A549 (cell line): Measurements from ENCODE around the gene TCF3. TPM values are rescaled to one million over a fixed set of nuclear protein-coding genes. Genes with fewer than 3 reads are reported as not detected.

ENCODE experiments used
- ATAC-seq, 2 experiments: fragments of 200-7000 bp in 1 of 2; fragments of >200 bp in 1 of 2; cut with Nextera tagmentation in 1 of 2; cut with Tn5 transposase in 1 of 2; 3 replicates each; pipeline versions ENCODE4 v1.8.0 to v1.9.1; 2018 to 2020; ENCODE audit warnings: mild to moderate bottlenecking in 1 of 2, moderate library complexity in 1 of 2
- CTCF ChIA-PET: fragments of 300-600 bp; sonication (Branson Sonifier 250); formaldehyde crosslinking; extraction: SDS; loops from one replicate; lab custom pipeline; 2021; ENCODE audit warnings: antibody characterized with exemption, inconsistent platforms; lab: Yijun Ruan, JAX
- POLR2A ChIA-PET: fragments of 350-600 bp; formaldehyde crosslinking; extraction: SDS; loops from one replicate; lab custom pipeline; 2021; ENCODE audit warnings: antibody characterized with exemption, inconsistent platforms; lab: Yijun Ruan, JAX
- DNase-seq, 2 experiments: peaks; one replicate each; pipeline versions ENCODE4 v3.0.0 to v3.0.0-alpha.2; 2011 to 2016; ENCODE audit warnings: low read depth in 1 of 2, low spot score in 1 of 2
- FAIRE-seq: peaks from 2 replicates; lab custom pipeline; 2011; peaks lifted over from hg19 to GRCh38; lab: Jason Lieb, UNC
- H3K27ac ChIP-seq, 2 experiments: fragments of >200 bp; sonication (Bioruptor Twin); formaldehyde crosslinking; 3 replicates each; pipeline ENCODE4 v1.5.1; 2016 to 2017
- H3K4me1 ChIP-seq: fragments of >200 bp; sonication (Bioruptor Twin); formaldehyde crosslinking; 3 replicates; pipeline ENCODE4 v1.6.1; 2016
- H3K4me2 ChIP-seq: fragments of >200 bp; sonication (Bioruptor Twin); formaldehyde crosslinking; 3 replicates; pipeline ENCODE4 v1.6.1; 2016
- H3K4me3 ChIP-seq: fragments of >200 bp; sonication (Bioruptor Twin); formaldehyde crosslinking; 3 replicates; pipeline ENCODE4 v1.5.1; 2016
- H3K9me3 ChIP-seq: fragments of >200 bp; sonication (Bioruptor Twin); formaldehyde crosslinking; 3 replicates; pipeline ENCODE4 v1.6.1; 2016
- BCL3 ChIP-seq: fragments of >200 bp; sonication (Bioruptor Twin); formaldehyde crosslinking; IDR thresholded peaks from 3 replicates; pipeline ENCODE4 v1.6.1; 2016
- CBX2 ChIP-seq: fragments of 200-600 bp; sonication (generic); IDR thresholded peaks from 2 replicates; pipeline ENCODE4 v1.6.1; 2016; ENCODE audit warnings: low read depth, mild to moderate bottlenecking, borderline replicate concordance
- CEBPB ChIP-seq, 2 experiments: fragments of >200 bp in 1 of 2; sonication (Bioruptor Twin) in 1 of 2; formaldehyde crosslinking in 1 of 2; IDR thresholded peaks; 2 replicates each; pipeline ENCODE4 v1.6.1; 2012 to 2016
- CHD2 ChIP-seq: fragments of 150-350 bp; IDR thresholded peaks from 2 replicates; pipeline ENCODE4 v1.6.1; 2014; ENCODE audit warnings: low read length; ENCODE audit not compliant: partially characterized antibody
- CHD4 ChIP-seq: fragments of 200-600 bp; sonication (generic); IDR thresholded peaks from 2 replicates; pipeline ENCODE4 v1.6.1; 2016; ENCODE audit warnings: antibody characterized with exemption, mild to moderate bottlenecking, borderline replicate concordance
- E2F6 ChIP-seq: IDR thresholded peaks from 2 replicates; pipeline ENCODE4 v1.6.1; 2012; ENCODE audit warnings: low read depth, borderline replicate concordance
- EHF ChIP-seq: fragments of 250-450 bp; sonication (Bioruptor Pico); IDR thresholded peaks from 2 replicates; pipeline ENCODE4 v1.5.0; 2020; ENCODE audit warnings: mild to moderate bottlenecking
- ELK1 ChIP-seq: fragments of 150-350 bp; IDR thresholded peaks from 2 replicates; pipeline ENCODE4 v1.6.1; 2014; ENCODE audit warnings: low read depth, mild to moderate bottlenecking, low read length
- FOSB ChIP-seq: fragments of 250-450 bp; sonication (Bioruptor Pico); IDR thresholded peaks from 2 replicates; pipeline ENCODE4 v1.5.0; 2020; ENCODE audit warnings: mild to moderate bottlenecking, moderate library complexity
- HOXB13 ChIP-seq: fragments of 250-450 bp; sonication (Bioruptor Pico); IDR thresholded peaks from 2 replicates; pipeline ENCODE4 v1.5.0; 2020; ENCODE audit warnings: low read depth, mild to moderate bottlenecking, moderate library complexity
- HOXB5 ChIP-seq: fragments of 250-450 bp; sonication (Bioruptor Pico); IDR thresholded peaks from 2 replicates; pipeline ENCODE4 v1.5.0; 2020; ENCODE audit warnings: mild to moderate bottlenecking, moderate library complexity
- JUNB ChIP-seq: fragments of >200 bp; sonication (Bioruptor Twin); formaldehyde crosslinking; IDR thresholded peaks from 2 replicates; pipeline ENCODE4 v1.6.1; 2016
- KDM1A ChIP-seq: fragments of 200-600 bp; sonication (generic); IDR thresholded peaks from 2 replicates; pipeline ENCODE4 v1.6.1; 2016; ENCODE audit warnings: low read depth, mild to moderate bottlenecking
- MAFK ChIP-seq: fragments of 450-650 bp; IDR thresholded peaks from 2 replicates; pipeline ENCODE4 v1.6.1; 2014; ENCODE audit not compliant: partially characterized antibody
- PHF8 ChIP-seq: fragments of 200-600 bp; sonication (generic); IDR thresholded peaks from 2 replicates; pipeline ENCODE4 v1.6.1; 2016; ENCODE audit warnings: low read depth, mild to moderate bottlenecking, antibody characterized with exemption, moderate library complexity, borderline replicate concordance
- RARB ChIP-seq: fragments of 250-450 bp; sonication (Bioruptor Pico); IDR thresholded peaks from 2 replicates; pipeline ENCODE4 v1.8.0; 2021; ENCODE audit warnings: mild to moderate bottlenecking, moderate library complexity
- SREBF2 ChIP-seq: fragments of 450-650 bp; IDR thresholded peaks from 2 replicates; pipeline ENCODE4 v1.6.1; 2014; ENCODE audit warnings: mild to moderate bottlenecking, moderate library complexity
- TFCP2L1 ChIP-seq: fragments of 250-450 bp; sonication (Bioruptor Pico); IDR thresholded peaks from 2 replicates; pipeline ENCODE4 v1.5.0; 2021; ENCODE audit warnings: mild to moderate bottlenecking
- ZC3H11A ChIP-seq: fragments of 450-650 bp; IDR thresholded peaks from 2 replicates; pipeline ENCODE4 v1.6.1; 2014; ENCODE audit warnings: antibody characterized with exemption, mild to moderate bottlenecking
- ZNF302 ChIP-seq: fragments of 250-450 bp; sonication (Bioruptor Pico); IDR thresholded peaks from 2 replicates; pipeline ENCODE4 v1.9.0; 2021; ENCODE audit warnings: inconsistent platforms, mild to moderate bottlenecking, moderate library complexity
- WGBS: methylation state at CpG from one replicate; pipeline ENCODE4 v1.1.6; 2017; ENCODE audit errors: missing lambda C conversion rate; 5-methylcytosine and 5-hydroxymethylcytosine counted together
- polyA plus RNA-seq, 4 experiments: library from polyadenylated mRNA; depleted of rRNA in 3 of 4; stranded (reverse); fragments of >200 nt; fragmentation: RNase III in 1 of 4; extraction: RNeasy Plus Mini Kit Qiagen cat#74134 plus additional on column Dnase treatment in 1 of 4; gene quantifications; 2 replicates in 3 of 4; 3 replicates in 1 of 4; pipeline ENCODE4 v1.2.3, GENCODE V29; 2011 to 2017
- TF ChIP-seq, protein P1 (sequence below): fragments of 200-600 bp; sonication (generic); IDR thresholded peaks from 2 replicates; pipeline ENCODE4 v1.6.1; 2016; ENCODE audit warnings: antibody characterized with exemption, mild to moderate bottlenecking, moderate library complexity
- TF ChIP-seq, protein P2 (sequence below): fragments of >200 bp; sonication (Bioruptor Twin); formaldehyde crosslinking; IDR thresholded peaks from 2 replicates; pipeline ENCODE4 v1.6.1; 2016

The TCF3 gene
- polyA plus RNA-seq, 2 of the 4 experiments (the other 2 are of a cell fraction), result 25.6 to 52.6 TPM

DNA sequence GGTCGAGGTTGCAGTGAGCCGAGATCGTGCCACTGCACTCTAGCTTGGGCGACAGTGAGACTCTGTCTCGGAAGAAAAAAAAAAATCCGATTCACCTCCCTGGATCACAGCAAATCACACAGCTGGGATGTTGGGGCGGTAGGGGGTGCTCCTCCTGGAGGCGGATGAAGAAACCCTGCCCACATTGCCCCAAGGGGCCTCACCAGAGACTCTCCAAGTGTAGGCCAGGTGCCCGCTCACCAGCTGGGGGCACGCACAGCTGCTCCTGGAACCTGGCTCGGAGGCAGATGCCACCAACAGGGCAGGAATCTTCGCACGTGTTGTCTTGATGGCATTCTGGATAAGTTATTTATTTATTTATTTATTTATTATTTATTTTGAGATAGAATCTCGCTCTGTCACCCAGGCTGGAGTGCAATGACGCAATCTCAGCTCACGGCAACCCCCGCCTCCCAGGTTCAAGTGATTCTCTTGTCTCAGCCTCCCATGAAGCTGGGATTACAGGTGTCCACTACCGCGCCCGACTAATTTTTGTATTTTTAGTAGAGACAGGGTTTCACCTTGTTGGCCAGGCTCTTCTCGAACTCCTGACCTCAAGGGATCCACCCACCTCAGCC is 50.2 kb downstream of the TCF3 start:
- Histone ChIP-seq H3K4me3 (no peak overlapping the region), H3K9me3 (no peaks in the 10 kb centered on the region), H3K4me1 (peaks cover 8% of the 10 kb centered on the region), H3K4me2 (no peak overlapping the region), H3K27ac (no peak overlapping the region)
- WGBS, result 92% methylated on average over 21 of the region's 21 CpGs
- no peak for ATAC-seq
- no peak for DNase-seq
- ChIA-PET CTCF (interaction anchor here (1.5 to 1.8 kb wide), 2 partner anchors 11 to 39 kb away, joined by 4 to 6 read pairs; no protein-coding TSS in a partner anchor), POLR2A (interaction anchor here (0.9 kb wide), 1 partner anchor 9 kb away, joined by 3 read pairs; the partner anchor contains the start of gene MBD3)
- no peak for FAIRE-seq
- TF ChIP-seq CHD2 (no peak), ZC3H11A (no peak), EHF (CRISPR knock-in tag) (no peak), RARB (CRISPR knock-in tag) (no peak), TFCP2L1 (CRISPR knock-in tag) (no peak), HOXB5 (CRISPR knock-in tag) (no peak), CEBPB (IDR thresholded peaks at IDR 0.05) (peak in 1 of 2 experiments; percentile 24; a peak in 1 of 4 replicates)

- ATAC-seq, result no peak
- POLR2A ChIA-PET, result interaction anchor here (0.9 kb wide), 1 partner anchor 9 kb away, joined by 3 read pairs; the partner anchor contains the start of gene MBD3
- H3K4me3 ChIP-seq, result no peak overlapping the region
- WGBS, result 93% methylated on average over 13 of the region's 14 CpGs
- H3K4me1 ChIP-seq, result peaks cover 7% of the 10 kb centered on the region
- TF ChIP-seq FOSB (CRISPR knock-in tag) (no peak), CHD2 (no peak), ELK1 (no peak), ZC3H11A (no peak), BCL3 (no peak), HOXB13 (CRISPR knock-in tag) (no peak), SREBF2 (no peak), MAFK (no peak), KDM1A (no peak), E2F6 (no peak), PHF8 (no peak), ZNF302 (CRISPR knock-in tag) (no peak), CBX2 (no peak), CHD4 (no peak), JUNB (no peak)
- TF ChIP-seq, protein P1, sequence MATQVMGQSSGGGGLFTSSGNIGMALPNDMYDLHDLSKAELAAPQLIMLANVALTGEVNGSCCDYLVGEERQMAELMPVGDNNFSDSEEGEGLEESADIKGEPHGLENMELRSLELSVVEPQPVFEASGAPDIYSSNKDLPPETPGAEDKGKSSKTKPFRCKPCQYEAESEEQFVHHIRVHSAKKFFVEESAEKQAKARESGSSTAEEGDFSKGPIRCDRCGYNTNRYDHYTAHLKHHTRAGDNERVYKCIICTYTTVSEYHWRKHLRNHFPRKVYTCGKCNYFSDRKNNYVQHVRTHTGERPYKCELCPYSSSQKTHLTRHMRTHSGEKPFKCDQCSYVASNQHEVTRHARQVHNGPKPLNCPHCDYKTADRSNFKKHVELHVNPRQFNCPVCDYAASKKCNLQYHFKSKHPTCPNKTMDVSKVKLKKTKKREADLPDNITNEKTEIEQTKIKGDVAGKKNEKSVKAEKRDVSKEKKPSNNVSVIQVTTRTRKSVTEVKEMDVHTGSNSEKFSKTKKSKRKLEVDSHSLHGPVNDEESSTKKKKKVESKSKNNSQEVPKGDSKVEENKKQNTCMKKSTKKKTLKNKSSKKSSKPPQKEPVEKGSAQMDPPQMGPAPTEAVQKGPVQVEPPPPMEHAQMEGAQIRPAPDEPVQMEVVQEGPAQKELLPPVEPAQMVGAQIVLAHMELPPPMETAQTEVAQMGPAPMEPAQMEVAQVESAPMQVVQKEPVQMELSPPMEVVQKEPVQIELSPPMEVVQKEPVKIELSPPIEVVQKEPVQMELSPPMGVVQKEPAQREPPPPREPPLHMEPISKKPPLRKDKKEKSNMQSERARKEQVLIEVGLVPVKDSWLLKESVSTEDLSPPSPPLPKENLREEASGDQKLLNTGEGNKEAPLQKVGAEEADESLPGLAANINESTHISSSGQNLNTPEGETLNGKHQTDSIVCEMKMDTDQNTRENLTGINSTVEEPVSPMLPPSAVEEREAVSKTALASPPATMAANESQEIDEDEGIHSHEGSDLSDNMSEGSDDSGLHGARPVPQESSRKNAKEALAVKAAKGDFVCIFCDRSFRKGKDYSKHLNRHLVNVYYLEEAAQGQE, result no peak
- TF ChIP-seq, protein P2, sequence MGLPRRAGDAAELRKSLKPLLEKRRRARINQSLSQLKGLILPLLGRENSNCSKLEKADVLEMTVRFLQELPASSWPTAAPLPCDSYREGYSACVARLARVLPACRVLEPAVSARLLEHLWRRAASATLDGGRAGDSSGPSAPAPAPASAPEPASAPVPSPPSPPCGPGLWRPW, result no peak
- TF ChIP-seq, all 56 proteins: peak for 0
- no peak for FAIRE-seq
- Histone ChIP-seq H3K9me3 (no peaks in the 10 kb centered on the region), H3K27ac (no peak overlapping the region), H3K4me2 (no peak overlapping the region)
- no peak for DNase-seq
- CTCF ChIA-PET, result interaction anchor here (1.5 to 1.8 kb wide), 2 partner anchors 10 to 39 kb away, joined by 4 to 6 read pairs; no protein-coding TSS in a partner anchor
Observed at GRCh38 chr19:1601613-1602064, 50.8 kb downstream of the TCF3 start.
